DOHH2 (cell line): ENCODE results near the gene ZIC2.

Experiments
- H3F3A ChIP-seq: fragments of 200-600 bp; sonication (generic), shearing (Covaris generic); 2 replicates; pipeline ENCODE4 v1.6.0; 2016; ENCODE audit warnings: antibody characterized with exemption, mild to moderate bottlenecking; ENCODE audit not compliant: control insufficient read depth, insufficient read depth
- H3K27ac ChIP-seq: fragments of 200-600 bp; sonication (generic); 2 replicates; pipeline ENCODE4 v1.5.1; 2014; ENCODE audit warnings: low read depth, mild to moderate bottlenecking, low read length, moderate library complexity
- H3K27me3 ChIP-seq: fragments of 200-600 bp; sonication (generic); 2 replicates; pipeline ENCODE4 v1.6.1; 2014; ENCODE audit warnings: mild to moderate bottlenecking, low read length, mixed read lengths; ENCODE audit not compliant: control insufficient read depth
- H3K36me3 ChIP-seq: fragments of 200-600 bp; sonication (generic); 2 replicates; pipeline ENCODE4 v1.6.1; 2014; ENCODE audit warnings: mild to moderate bottlenecking, low read length, moderate library complexity, mixed read lengths; ENCODE audit not compliant: control insufficient read depth
- H3K4me1 ChIP-seq: fragments of 200-600 bp; sonication (generic); 2 replicates; pipeline ENCODE4 v1.6.1; 2014; ENCODE audit warnings: mild to moderate bottlenecking, low read length, mixed read lengths; ENCODE audit not compliant: control insufficient read depth
- H3K4me2 ChIP-seq: fragments of 200-600 bp; sonication (generic); 2 replicates; pipeline ENCODE4 v1.6.0; 2014; ENCODE audit warnings: mild to moderate bottlenecking, low read length, moderate library complexity
- H3K4me3 ChIP-seq: fragments of 200-600 bp; sonication (generic); 2 replicates; pipeline ENCODE4 v1.5.1; 2014; ENCODE audit warnings: mild to moderate bottlenecking, low read length, mixed read lengths
- H3K79me2 ChIP-seq: fragments of 200-600 bp; sonication (generic); 2 replicates; pipeline ENCODE4 v1.6.1; 2014; ENCODE audit warnings: mild to moderate bottlenecking, low read length, mixed read lengths; ENCODE audit not compliant: control insufficient read depth
- H3K9me2 ChIP-seq: fragments of 200-600 bp; sonication (generic); replicated peaks from 2 replicates; pipeline ENCODE4 v1.6.1; 2014; ENCODE audit warnings: mild to moderate bottlenecking, low read length, mixed read lengths; ENCODE audit not compliant: control insufficient read depth
- H3K9me3 ChIP-seq: fragments of 200-600 bp; sonication (generic); 2 replicates; pipeline ENCODE4 v1.6.1; 2014; ENCODE audit warnings: antibody characterized with exemption, low read length, mixed read lengths; ENCODE audit not compliant: control insufficient read depth, insufficient read depth
- H4K20me1 ChIP-seq: fragments of 200-600 bp; sonication (generic); 2 replicates; pipeline ENCODE4 v1.6.0; 2014; ENCODE audit warnings: low read depth, mild to moderate bottlenecking, antibody characterized with exemption, low read length, moderate library complexity; ENCODE audit not compliant: control insufficient read depth, insufficient read depth
- CTCF ChIP-seq: fragments of 200-600 bp; sonication (generic); IDR thresholded peaks from one replicate; pipeline ENCODE4 v1.5.1; 2014; ENCODE audit warnings: antibody characterized with exemption, mild to moderate bottlenecking, low read depth, low read length; ENCODE audit not compliant: poor library complexity, severe bottlenecking
- EZH2phosphoT487 ChIP-seq: fragments of 200-600 bp; sonication (generic); IDR thresholded peaks from 2 replicates; pipeline ENCODE4 v1.6.1; 2017; ENCODE audit warnings: borderline replicate concordance, mild to moderate bottlenecking, antibody characterized with exemption, low read length, moderate library complexity, mixed read lengths

The ZIC2 gene

GRCh38 chr13:99989276-99990125 is 7.9 kb downstream of the ZIC2 start:
- no peaks in the 10 kb centered on the region for H4K20me1 ChIP-seq
- TF ChIP-seq EZH2phosphoT487 (no peak), CTCF (no peak)

GRCh38 chr13:99990126-99990977 is 8.8 kb downstream of the ZIC2 start:
- no peaks in the 10 kb centered on the region for H4K20me1 ChIP-seq
- no peaks in the 10 kb centered on the region for H3K36me3 ChIP-seq
- H3K4me3 ChIP-seq, result no peak overlapping the region
- TF ChIP-seq EZH2phosphoT487 (no peak), CTCF (no peak)
- H3K27me3 ChIP-seq, result peaks cover 34% of the 10 kb centered on the region
- H3K4me1 ChIP-seq, result peaks cover 8% of the 10 kb centered on the region
- no peaks in the 10 kb centered on the region; the same call in 1 of the 2 replicates for H3F3A ChIP-seq
- H3K9me3 ChIP-seq, result no peaks in the 10 kb centered on the region
- no peak overlapping the region for H3K4me2 ChIP-seq
- no peak overlapping the region for H3K27ac ChIP-seq
- H3K79me2 ChIP-seq, result no peaks in the 10 kb centered on the region
- no peaks in the 10 kb centered on the region for H3K9me2 ChIP-seq

More at GRCh38 chr13:99989276-99990125, 7.9 kb downstream of the ZIC2 start:
- no peaks in the 10 kb centered on the region for H3K9me2 ChIP-seq
- H3K9me3 ChIP-seq, result no peaks in the 10 kb centered on the region
- H3K4me2 ChIP-seq, result no peak overlapping the region
- H3K27ac ChIP-seq, result no peak overlapping the region
- H3K79me2 ChIP-seq, result no peaks in the 10 kb centered on the region
- H3K4me1 ChIP-seq, result peaks cover 8% of the 10 kb centered on the region
- no peak overlapping the region for H3K4me3 ChIP-seq
- H3K27me3 ChIP-seq, result peaks cover 26% of the 10 kb centered on the region
- H3F3A ChIP-seq, result no peaks in the 10 kb centered on the region; the same call in 1 of the 2 replicates
- H3K36me3 ChIP-seq, result no peaks in the 10 kb centered on the region

GRCh38 chr13:99991013-99991827 is 9.6 kb downstream of the ZIC2 start:
- H3K4me2 ChIP-seq, result no peak overlapping the region
- H3K4me1 ChIP-seq, result peaks cover 8% of the 10 kb centered on the region
- no peaks in the 10 kb centered on the region; the same call in 1 of the 2 replicates for H3F3A ChIP-seq
- H3K79me2 ChIP-seq, result no peaks in the 10 kb centered on the region
- no peak for TF ChIP-seq EZH2phosphoT487
- TF ChIP-seq CTCF, result no peak
- H3K9me2 ChIP-seq, result no peaks in the 10 kb centered on the region
- H3K27me3 ChIP-seq, result peaks cover 42% of the 10 kb centered on the region
- H3K9me3 ChIP-seq, result no peaks in the 10 kb centered on the region
- H4K20me1 ChIP-seq, result no peaks in the 10 kb centered on the region
- no peak overlapping the region for H3K27ac ChIP-seq
- no peak overlapping the region for H3K4me3 ChIP-seq
- H3K36me3 ChIP-seq, result no peaks in the 10 kb centered on the region
